Measurements from ENCODE around the gene TTC34.
"Not testable (repeated sequence)": the region's sequence is repeated elsewhere in the genome, so short reads cannot be mapped to it uniquely, and the experiment has no call there.

GRCh38 chr1:2686091-2686863 lies 115.2 kb downstream of the TTC34 start:
- not testable (repeated sequence) for TF ChIP-seq CTCF (optimal IDR thresholded peaks at IDR 0.05 in 1 of 3, IDR thresholded peaks at IDR 0.05 in 1 of 3, conservative IDR thresholded peaks at IDR 0.05 in 1 of 3; ENCODE audit: extremely low read depth in 1 of 3, insufficient read depth in 2 of 3, low read length in 3 of 3); EZH2 (IDR thresholded peaks at IDR 0.05; ENCODE audit: low read length)
